Pancreas (tissue), 10 donors: ENCODE measurements around the gene ZFYVE9. TPM values are rescaled to one million over a fixed set of nuclear protein-coding genes. Genes with fewer than 3 reads are reported as not detected.

Experiments
- ATAC-seq, 4 donors: fragments of 200-7000 bp; cut with Tn5 transposase; one replicate each; pipeline versions ENCODE4 v1.8.0 to v1.9.1; 2020; ENCODE audit warnings: mild to moderate bottlenecking in 4 of 4, moderate library complexity in 4 of 4
- DNase-seq, 6 donors: peaks; one replicate each; pipeline ENCODE4 v3.0.0-alpha.2; 2020
- FAIRE-seq: peaks from 2 replicates; lab custom pipeline; 2012; peaks lifted over from hg19 to GRCh38; lab: Jason Lieb, UNC
- H3K27ac ChIP-seq, 4 donors: fragments of 200-600 bp; sonication (generic); 1 replicate in 3 of 4; 2 replicates in 1 of 4; pipeline versions ENCODE4 v1.5.0 to v1.8.0; 2020
- H3K27me3 ChIP-seq, 4 donors: fragments of 200-600 bp; one replicate each; pipeline ENCODE4 v1.8.0; 2021
- H3K36me3 ChIP-seq, 3 donors: fragments of 200-600 bp; sonication (generic) in 1 of 3; one replicate each; pipeline versions ENCODE4 v1.5.0 to v1.8.0; 2020 to 2021
- H3K4me1 ChIP-seq, 3 donors: fragments of 200-600 bp; one replicate each; pipeline ENCODE4 v1.8.0; 2021
- H3K4me3 ChIP-seq, 4 donors: fragments of 200-600 bp; sonication (generic) in 2 of 4; one replicate each; pipeline versions ENCODE4 v1.5.0 to v1.8.0; 2020 to 2021
- H3K9me3 ChIP-seq, 4 donors: fragments of 200-600 bp; one replicate each; pipeline ENCODE4 v1.8.0; 2021
- CTCF ChIP-seq, 4 donors: fragments of 200-600 bp; sonication (generic) in 3 of 4; IDR thresholded peaks; one replicate each; pipeline versions ENCODE4 v1.5.0 to v1.8.0; 2021; ENCODE audit warnings: antibody characterized with exemption in 4 of 4
- WGBS, 2 donors: extraction: QIAGEN DNeasy Blood & Tissue Kit; methylation state at CpG; one replicate each; pipeline ENCODE4 v1.1.7; 2013; 5-methylcytosine and 5-hydroxymethylcytosine counted together
- intact Hi-C, 3 donors: fragments of 100-400 bp; cut with DNase I; formaldehyde crosslinking; loops; one replicate each; pipeline versions ENCODE4 v1.11.1 to v1.14.2; 2022
- polyA plus RNA-seq, 2 donors: library from polyadenylated mRNA; stranded (reverse); fragments of 200-250 nt; gene quantifications; one replicate each; pipeline ENCODE4 v1.2.3, GENCODE V29; 2013
- total RNA-seq, 6 donors: library from RNA; stranded (reverse); fragmentation: NEBNext Ultra II Directional in 4 of 6; extraction: Animal tissue kit (Norgen Biotek cat#: 25700) in 4 of 6; gene quantifications; one replicate each; pipeline versions ENCODE4 v1.2.1 to v1.2.4, GENCODE V29; 2021 to 2023
- donor health status: healthy with polysubstance abuse.
- donor health status: DM: no; HTN: no; CAD: no; lungs with moderate emphysema.
- donor health status: DM: no; HTN: no; CAD: no.
- donor health status: control.
- donor health status: control.
- donor health status: Bipolar disorder and iron deficiency.
- donor health status: DM: yes; HTN: yes; CAD: no.
- donor health status: DM: no; HTN: no; CAD: no.
- donor health status: DM: no; HTN: no; CAD: no.
- donor health status: DM: yes; HTN: yes; CAD: no.

The ZFYVE9 gene
- total and polyA plus RNA-seq, 8 donors = 3.0 to 16.9 (median 13.2) TPM

DNA sequence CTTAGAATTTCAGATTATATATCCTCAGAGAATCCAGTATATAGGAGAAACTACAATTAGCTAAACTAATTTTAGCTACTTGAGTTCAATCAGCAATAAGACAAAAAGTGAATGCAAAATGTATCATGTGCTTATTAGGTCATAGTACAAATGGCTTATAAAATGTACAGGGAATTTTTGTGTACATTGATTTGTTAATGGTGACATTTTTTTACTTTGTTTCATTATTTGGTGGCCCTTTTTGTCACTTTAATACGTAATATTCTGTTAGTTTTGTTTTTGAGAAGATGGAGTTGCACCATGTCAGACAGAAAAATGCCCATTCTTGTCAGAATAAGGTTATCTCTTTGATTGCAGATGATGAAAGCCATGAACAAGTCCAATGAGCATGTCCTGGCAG lies 190.5 kb downstream of the ZFYVE9 start:
- WGBS, 2 donors = 97% methylated on average over 1 of the region's 1 CpG
- FAIRE-seq = no peak

GRCh38 chr1:52334906-52335528 lies 193.1 kb downstream of the ZFYVE9 start:
- H3K4me1 ChIP-seq = no peaks in the 10 kb centered on the region
- no peak for DNase-seq
- 85 to 87% methylated on average over 3 of the region's 3 CpGs for WGBS, 2 donors
- intact Hi-C loops = no loop called here
- no peaks in the 10 kb centered on the region for H3K36me3 ChIP-seq
- no peak for FAIRE-seq
- H3K9me3 ChIP-seq = no peaks in the 10 kb centered on the region
- no peak for TF ChIP-seq CTCF (IDR thresholded peaks at IDR 0.05)
- H3K27ac ChIP-seq = no peak overlapping the region
- no peaks in the 10 kb centered on the region for H3K27me3 ChIP-seq
- no peak overlapping the region for H3K4me3 ChIP-seq
- no peak for ATAC-seq

More for the DNA sequence above, 190.5 kb downstream of the ZFYVE9 start:
- intact Hi-C loops = no loop called here
- no peak for DNase-seq
- H3K36me3 ChIP-seq = no peaks in the 10 kb centered on the region
- no peak for TF ChIP-seq CTCF (IDR thresholded peaks at IDR 0.05)
- no peak for ATAC-seq
- H3K4me3 ChIP-seq = no peak overlapping the region
- no peak overlapping the region for H3K27ac ChIP-seq
- no peaks in the 10 kb centered on the region for H3K4me1 ChIP-seq
- H3K9me3 ChIP-seq = no peaks in the 10 kb centered on the region
- H3K27me3 ChIP-seq = no peaks in the 10 kb centered on the region

GRCh38 chr1:52337439-52337838 lies 195.6 kb downstream of the ZFYVE9 start:
- no peak for TF ChIP-seq CTCF (IDR thresholded peaks at IDR 0.05)
- no peaks in the 10 kb centered on the region for H3K36me3 ChIP-seq

GRCh38 chr1:52341655-52342260 lies 199.9 kb downstream of the ZFYVE9 start:
- Histone ChIP-seq H3K4me1 (no peaks in the 10 kb centered on the region), H3K27me3 (no peaks in the 10 kb centered on the region), H3K4me3 (no peak overlapping the region), H3K36me3 (peaks cover 0 to 9% (median 0%) of the 10 kb centered on the region in 3 donors), H3K9me3 (no peaks in the 10 kb centered on the region), H3K27ac (no peak overlapping the region)
- intact Hi-C loops = no loop called here
- TF ChIP-seq CTCF (IDR thresholded peaks at IDR 0.05) = no peak
- no peak for ATAC-seq
- no peak for DNase-seq
- 76 to 77% methylated on average over 7 of the region's 7 CpGs for WGBS, 2 donors
- no peak for FAIRE-seq

More at GRCh38 chr1:52337439-52337838, 195.6 kb downstream of the ZFYVE9 start:
- DNase-seq (no peak), FAIRE-seq (no peak), ATAC-seq (no peak)
- Histone ChIP-seq H3K9me3 (no peaks in the 10 kb centered on the region), H3K4me3 (no peak overlapping the region), H3K27me3 (no peaks in the 10 kb centered on the region), H3K27ac (no peak overlapping the region), H3K4me1 (no peaks in the 10 kb centered on the region)
- intact Hi-C loops = no loop called here
- WGBS, 2 donors = 74 to 77% methylated on average over 2 of the region's 2 CpGs

GRCh38 chr1:52343979-52344378 lies 202.1 kb downstream of the ZFYVE9 start:
- no peak for DNase-seq
- no peaks in the 10 kb centered on the region for H3K4me1 ChIP-seq
- no peaks in the 10 kb centered on the region for H3K27me3 ChIP-seq
- TF ChIP-seq CTCF (IDR thresholded peaks at IDR 0.05) = no peak
- FAIRE-seq = no peak
- no peaks in the 10 kb centered on the region for H3K9me3 ChIP-seq
- ATAC-seq = no peak
- H3K4me3 ChIP-seq = no peak overlapping the region
- H3K36me3 ChIP-seq = peaks cover 0 to 14% (median 0%) of the 10 kb centered on the region in 3 donors
- WGBS, 2 donors = 86 to 88% methylated on average over 3 of the region's 3 CpGs
- intact Hi-C loops = no loop called here
- no peak overlapping the region for H3K27ac ChIP-seq
